DMS79 treated with DMSO at 0.1 percent for 48 hours (cell line): ENCODE data around the gene IL20.
"Not testable (repeated sequence)": the region's sequence is repeated elsewhere in the genome, so short reads cannot be mapped to it uniquely, and the experiment has no call there.

Experiments
- DNase-seq: peaks from one replicate; lab custom pipeline; 2025; lab: John Stamatoyannopoulos, UW

IL20 gene

GRCh38 chr1:206843626-206844025 is 21.8 kb upstream of the IL20 start:
- no peak for DNase-seq

GRCh38 chr1:206846487-206846886 is 18.9 kb upstream of the IL20 start:
- DNase-seq = peak; percentile 52

- peak; percentile 18 for DNase-seq
These were observed 18.0 kb upstream of the IL20 start for GRCh38 chr1:206847337-206847834.

DNA sequence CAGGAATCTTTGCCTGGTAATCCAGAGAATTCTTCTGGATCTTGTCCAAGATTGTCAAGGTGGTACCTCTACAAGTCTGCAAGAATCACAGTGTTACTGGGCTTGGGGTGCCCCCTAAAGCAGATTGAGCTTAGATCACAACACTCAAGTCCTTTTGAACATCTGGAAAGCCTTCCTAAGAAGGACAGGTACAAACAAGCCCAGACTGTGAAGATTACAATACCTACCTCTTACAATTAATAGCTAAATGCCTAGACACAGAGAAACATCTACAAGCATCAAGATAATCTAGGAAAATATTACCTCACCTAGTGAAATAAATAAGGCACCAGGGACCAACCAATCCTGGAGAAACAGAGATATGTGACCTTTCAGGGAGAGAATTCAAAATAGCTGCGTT is 17.5 kb upstream of the IL20 start:
- DNase-seq = no peak

DNA sequence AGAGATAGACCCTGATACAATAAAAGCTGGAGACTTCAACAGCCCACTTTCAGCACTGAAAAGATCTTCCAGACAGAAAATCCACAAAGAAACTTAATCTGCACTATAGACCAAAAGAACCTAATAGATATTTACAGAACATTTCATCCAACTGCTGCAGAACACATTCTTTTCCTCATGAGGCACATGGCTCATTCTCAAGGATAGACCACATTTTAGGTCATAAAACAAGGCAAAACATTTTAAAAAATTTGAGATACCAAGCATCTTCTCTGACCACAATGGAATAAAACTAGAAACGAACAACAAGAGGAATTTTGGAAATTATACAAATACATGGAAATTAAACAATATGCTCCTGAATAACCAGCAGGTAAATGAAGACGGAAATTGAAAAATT is 15.0 kb upstream of the IL20 start:
- no peak for DNase-seq

GRCh38 chr1:206851341-206852010 is 13.9 kb upstream of the IL20 start:
- DNase-seq = no peak

GRCh38 chr1:206852662-206853061 is 12.8 kb upstream of the IL20 start:
- DNase-seq = not testable (repeated sequence)

DNA sequence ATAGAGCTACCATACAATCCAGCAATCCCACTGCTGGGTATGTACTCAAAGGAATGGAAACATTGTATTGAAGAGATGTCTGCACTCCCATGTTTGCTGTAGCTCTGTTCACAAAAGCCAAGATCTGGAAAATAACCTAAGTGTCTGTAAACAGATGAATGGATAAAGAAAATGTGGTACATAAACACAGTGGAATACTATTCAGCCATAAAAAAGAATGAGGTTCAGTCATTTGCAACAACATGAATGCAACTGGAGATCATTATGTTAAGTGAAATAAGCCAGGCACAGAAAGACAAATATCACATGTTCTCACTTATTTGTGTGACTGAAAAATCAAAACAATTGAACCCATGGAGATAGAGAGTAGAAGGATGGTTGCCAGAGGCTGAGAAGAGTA is 11.7 kb upstream of the IL20 start:
- not testable (repeated sequence) for DNase-seq

- peak; percentile 22 for DNase-seq
These were observed 10.9 kb upstream of the IL20 start for GRCh38 chr1:206854401-206855129.

GRCh38 chr1:206855859-206856258 is 9.6 kb upstream of the IL20 start:
- no peak for DNase-seq

GRCh38 chr1:206856674-206857464 is 8.6 kb upstream of the IL20 start:
- DNase-seq = no peak

- no peak for DNase-seq
These were observed 6.3 kb upstream of the IL20 start for GRCh38 chr1:206859082-206859521.

DNA sequence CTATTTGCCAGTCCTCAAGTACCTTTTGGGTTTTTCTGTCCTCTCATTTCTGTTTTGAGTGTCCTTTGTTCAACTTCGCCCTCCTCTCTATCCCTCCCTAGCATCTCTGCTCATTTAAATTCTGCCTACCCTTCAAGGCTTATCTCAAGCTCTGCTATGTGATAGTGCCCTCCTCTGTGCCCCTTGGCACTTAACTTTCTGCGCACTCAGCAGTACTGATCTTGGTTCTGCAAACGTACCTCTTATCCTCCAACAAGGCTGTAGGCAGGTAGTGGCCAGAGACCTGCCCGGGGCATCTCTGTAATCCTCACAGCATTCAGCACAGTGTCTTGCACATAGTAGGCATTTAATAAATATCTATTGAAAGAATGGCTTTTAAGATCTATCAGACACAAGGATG is 5.3 kb upstream of the IL20 start:
- DNase-seq = no peak

DNA sequence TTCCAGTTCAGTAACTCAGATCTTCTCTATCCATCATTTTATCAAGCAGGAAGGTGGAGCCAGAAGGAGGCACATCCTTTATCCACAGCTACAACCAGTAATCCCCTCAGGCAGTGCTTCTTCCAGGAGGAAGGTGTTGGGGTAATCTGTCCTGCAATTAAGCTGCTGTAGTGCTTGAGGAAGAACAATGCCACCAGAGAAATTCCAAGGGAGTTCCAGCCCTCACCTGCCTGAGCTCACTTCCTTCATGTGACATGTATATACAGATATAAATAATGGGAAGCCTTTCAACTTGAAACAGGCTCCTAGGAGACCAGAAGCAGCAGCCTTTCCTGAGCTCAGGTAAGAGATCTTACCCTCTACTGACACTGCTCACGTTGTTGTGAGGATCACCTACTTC is 2.2 kb upstream of the IL20 start:
- DNase-seq = no peak

DNA sequence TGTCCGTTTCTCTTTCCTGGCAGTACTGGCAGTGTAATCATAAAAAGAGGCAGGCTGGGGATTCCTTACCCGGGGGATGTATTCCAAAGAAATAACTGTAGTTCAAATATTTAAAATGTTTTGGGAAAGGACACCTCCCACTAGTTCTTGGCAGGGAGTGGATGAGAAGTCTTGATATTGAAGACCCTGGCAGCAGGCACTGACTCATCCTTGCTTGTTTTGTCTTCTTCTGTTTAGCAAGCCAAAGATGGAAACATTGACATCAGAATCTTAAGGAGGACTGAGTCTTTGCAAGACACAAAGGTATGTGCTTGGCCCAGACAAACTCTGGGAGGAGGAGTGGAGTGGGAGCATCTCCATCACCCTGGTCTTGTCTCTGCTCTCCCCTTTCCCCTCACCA is 639 bp downstream of the IL20 start:
- no peak for DNase-seq

- no peak for DNase-seq
These were observed 1.8 kb downstream of the IL20 start for GRCh38 chr1:206867239-206867638.

DNA sequence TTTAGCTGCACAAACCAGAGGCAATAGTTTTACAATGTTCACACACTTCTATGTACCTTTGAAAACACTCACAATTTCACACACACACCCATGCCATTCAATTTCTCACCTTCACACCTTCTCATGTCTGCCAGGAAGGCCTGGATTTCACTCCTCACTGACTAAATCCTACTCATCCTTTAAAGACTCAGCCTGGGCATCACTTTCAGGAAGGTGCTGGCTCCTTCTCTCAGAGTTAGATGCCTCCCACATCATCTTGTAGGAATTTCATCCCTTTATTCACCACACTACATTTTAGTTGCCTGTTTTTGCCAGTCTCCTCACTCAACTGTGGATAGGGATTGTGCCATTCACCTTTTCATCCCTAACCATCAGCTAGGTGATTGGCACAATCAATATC is 2.3 kb downstream of the IL20 start:
- no peak for DNase-seq

DNA sequence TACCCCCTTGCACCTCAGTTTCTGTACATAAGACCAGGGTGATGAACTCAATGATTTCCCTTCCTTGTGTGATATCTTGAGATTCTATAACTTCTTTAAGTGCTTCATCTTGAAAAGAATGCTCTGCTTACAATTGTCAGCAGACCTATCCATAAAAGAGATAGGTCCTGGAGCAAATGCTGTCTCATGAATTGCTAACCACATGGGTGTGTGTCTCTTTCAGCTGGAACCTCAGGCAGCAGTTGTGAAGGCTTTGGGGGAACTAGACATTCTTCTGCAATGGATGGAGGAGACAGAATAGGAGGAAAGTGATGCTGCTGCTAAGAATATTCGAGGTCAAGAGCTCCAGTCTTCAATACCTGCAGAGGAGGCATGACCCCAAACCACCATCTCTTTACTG is 2.8 kb downstream of the IL20 start:
- no peak for DNase-seq

DNA sequence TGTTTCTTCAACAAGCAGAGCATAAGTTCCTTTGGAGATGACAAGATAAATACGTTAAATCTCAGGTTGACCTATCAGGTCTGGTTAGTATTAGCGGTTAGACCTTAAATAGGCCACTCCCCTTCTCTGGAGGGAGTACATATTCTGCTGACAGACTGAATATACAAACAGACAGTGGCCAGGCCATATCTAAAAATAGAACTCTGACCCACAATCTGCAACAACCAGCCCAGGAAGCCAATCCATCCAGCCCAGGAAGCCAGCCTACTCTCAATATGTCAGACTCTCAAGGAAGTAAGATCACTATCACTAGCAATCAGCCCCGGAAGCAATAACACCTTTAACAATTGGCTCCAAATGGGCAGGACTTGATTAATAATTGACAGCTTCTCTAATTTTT is 6.7 kb downstream of the IL20 start:
- DNase-seq = no peak

GRCh38 chr1:206873603-206874188 is 8.3 kb downstream of the IL20 start:
- no peak for DNase-seq

- DNase-seq = no peak
These were observed 10.4 kb downstream of the IL20 start for GRCh38 chr1:206875752-206876377.

DNA sequence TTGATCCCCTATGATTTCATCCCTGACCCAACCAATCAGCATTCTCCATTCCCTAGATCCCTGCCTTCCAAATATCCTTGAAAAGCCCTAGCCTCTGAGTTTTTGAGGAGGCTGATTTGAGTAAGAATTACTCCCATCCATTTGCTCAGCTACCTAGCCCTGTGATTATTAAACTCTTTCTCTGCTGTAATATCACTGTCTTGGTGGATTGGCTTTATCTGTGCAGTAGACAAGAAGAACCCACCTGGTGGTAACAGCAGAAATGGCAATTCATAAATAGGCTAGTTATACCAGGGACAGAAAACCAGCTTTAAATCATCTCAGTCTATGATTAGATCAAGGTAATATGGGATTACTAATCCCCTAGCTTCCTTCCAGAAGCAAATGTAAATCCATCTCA is 13.0 kb downstream of the IL20 start:
- DNase-seq = no peak
